AML-193 (cell line): ENCODE measurements around the gene GAPVD1.
"Not testable (repeated sequence)": the region's sequence is repeated elsewhere in the genome, so short reads cannot be mapped to it uniquely, and the experiment has no call there.

Source experiments
- DNase-seq, 2 experiments: peaks; one replicate each; lab custom pipeline; 2025; lab: John Stamatoyannopoulos, UW

The GAPVD1 gene

GRCh38 chr9:125304273-125304672, 42.6 kb downstream of the GAPVD1 start:
- no peak for DNase-seq

GRCh38 chr9:125312411-125312810, 50.8 kb downstream of the GAPVD1 start:
- no peak for DNase-seq

GRCh38 chr9:125316359-125316758, 54.7 kb downstream of the GAPVD1 start:
- DNase-seq = not testable (repeated sequence)

GRCh38 chr9:125317704-125318103, 56.1 kb downstream of the GAPVD1 start:
- no peak for DNase-seq

GRCh38 chr9:125321496-125321895, 59.9 kb downstream of the GAPVD1 start:
- DNase-seq = no peak

- DNase-seq = no peak
Observed at GRCh38 chr9:125323615-125324014, 62.0 kb downstream of the GAPVD1 start.

GRCh38 chr9:125325826-125326225, 64.2 kb downstream of the GAPVD1 start:
- DNase-seq = no peak

GRCh38 chr9:125329978-125330377, 68.4 kb downstream of the GAPVD1 start:
- no peak for DNase-seq

GRCh38 chr9:125330587-125330986, 69.0 kb downstream of the GAPVD1 start:
- DNase-seq = no peak

GRCh38 chr9:125332527-125332926, 70.9 kb downstream of the GAPVD1 start:
- no peak for DNase-seq

GRCh38 chr9:125337236-125337635, 75.6 kb downstream of the GAPVD1 start:
- no peak for DNase-seq

GRCh38 chr9:125338929-125339328, 77.3 kb downstream of the GAPVD1 start:
- DNase-seq = no peak

GRCh38 chr9:125341566-125341965, 79.9 kb downstream of the GAPVD1 start:
- no peak for DNase-seq

GRCh38 chr9:125343518-125344275, 82.1 kb downstream of the GAPVD1 start:
- no peak for DNase-seq

GRCh38 chr9:125346080-125346732, 84.6 kb downstream of the GAPVD1 start:
- DNase-seq = no peak

GRCh38 chr9:125355601-125356000, 94.0 kb downstream of the GAPVD1 start:
- no peak for DNase-seq

- DNase-seq = no peak
Observed at GRCh38 chr9:125356032-125356431, 94.4 kb downstream of the GAPVD1 start.

GRCh38 chr9:125359011-125359410, 97.4 kb downstream of the GAPVD1 start:
- DNase-seq = no peak

- DNase-seq = no peak
Observed at GRCh38 chr9:125360601-125361000, 99.0 kb downstream of the GAPVD1 start.

GRCh38 chr9:125361837-125362531, 100.4 kb downstream of the GAPVD1 start:
- DNase-seq = peak; percentile 27 to 33

- no peak for DNase-seq
Observed at GRCh38 chr9:125366676-125367075, 105.0 kb downstream of the GAPVD1 start.

- DNase-seq = no peak
Observed at GRCh38 chr9:125370786-125371185, 109.2 kb downstream of the GAPVD1 start.
